Measurements from ENCODE around the gene HRG.

The HRG gene

DNA sequence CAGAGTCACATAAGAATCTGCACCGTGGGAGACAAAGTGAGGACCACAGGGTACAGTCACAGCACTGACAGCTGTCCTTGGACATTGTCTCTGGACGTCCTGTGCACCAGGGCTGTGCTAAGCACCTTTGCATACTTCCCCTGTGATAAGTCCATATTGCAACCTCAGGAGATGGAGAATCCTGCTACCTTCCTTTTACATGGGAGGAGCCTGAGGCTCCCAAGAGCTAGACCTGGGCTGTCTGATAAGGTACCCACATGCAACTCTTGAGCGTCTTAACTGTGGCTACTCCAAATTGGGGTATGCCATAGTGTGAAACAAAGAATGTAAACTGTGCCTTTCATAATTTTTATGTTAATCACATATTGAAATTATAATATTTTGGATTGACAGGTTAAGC is 28.1 kb upstream of the HRG start:
- DNase-seq (ENCODE audit: low read depth): no peak

GRCh38 chr3:186638259-186638658 is 27.6 kb upstream of the HRG start:
- DNase-seq (ENCODE audit: low read depth): no peak

DNA sequence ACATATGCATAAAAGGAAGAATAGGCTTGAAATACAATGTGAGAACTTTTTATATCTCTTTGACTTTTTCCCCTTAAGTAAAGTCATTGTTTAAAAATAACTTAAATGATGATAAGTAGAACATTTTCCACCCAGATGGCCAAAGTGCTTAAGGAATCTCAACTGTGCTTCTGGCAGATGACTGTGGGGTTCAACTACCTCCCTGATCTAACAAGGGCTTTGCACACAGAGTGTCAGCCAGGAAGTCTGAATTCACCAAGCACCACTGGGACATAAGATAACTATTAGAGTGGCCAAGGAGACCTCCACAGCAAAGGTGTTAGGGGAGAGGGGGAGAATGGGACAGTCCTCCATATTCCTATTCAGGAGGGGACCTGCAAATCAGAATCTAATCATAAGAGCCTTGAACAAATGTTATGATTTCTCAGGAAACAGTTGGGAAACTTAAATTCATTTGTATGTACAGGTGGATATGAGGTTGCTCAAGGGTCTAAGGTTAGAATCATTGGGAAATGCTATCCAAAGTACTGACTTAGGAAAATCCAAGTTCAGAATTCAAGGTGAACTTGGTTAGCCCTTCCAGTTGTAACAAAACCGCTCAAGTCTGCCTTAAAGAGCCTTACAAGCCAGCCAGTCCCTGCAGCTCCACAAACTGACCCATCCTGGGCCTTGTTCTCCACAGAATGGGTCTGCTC is 25.9 kb upstream of the HRG start, which contains the start of gene FETUB:
Gene FETUB, plus strand, starts transcription at position 622 of the 695 bp plus-strand sequence. Its CDS starts 62 bp downstream, at position 684.
- DNase-seq (ENCODE audit: low read depth): no peak

GRCh38 chr3:186640473-186640818 is 25.4 kb upstream of the HRG start:
- DNase-seq (ENCODE audit: low read depth): peak; percentile 14

DNA sequence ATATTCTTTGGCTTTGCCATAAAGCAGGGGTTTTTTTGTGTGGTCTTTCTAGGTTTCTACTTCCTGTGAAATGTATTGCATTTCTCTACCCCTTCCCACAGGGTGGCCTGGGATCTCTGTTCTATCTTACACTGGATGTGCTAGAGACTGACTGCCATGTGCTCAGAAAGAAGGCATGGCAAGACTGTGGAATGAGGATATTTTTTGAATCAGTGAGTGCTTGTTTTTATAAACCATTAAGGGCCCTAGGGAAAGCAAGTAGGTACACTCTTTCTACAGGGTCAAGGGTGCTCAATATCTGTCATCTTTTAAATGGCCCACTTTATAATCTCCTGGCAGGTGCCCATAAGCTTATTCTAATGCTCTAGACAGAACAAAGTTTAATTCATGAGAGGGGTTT is 24.9 kb upstream of the HRG start:
- no peak for DNase-seq (ENCODE audit: low read depth)

- DNase-seq (ENCODE audit: low read depth): no peak
These were observed 23.8 kb upstream of the HRG start for GRCh38 chr3:186642014-186642413.

DNA sequence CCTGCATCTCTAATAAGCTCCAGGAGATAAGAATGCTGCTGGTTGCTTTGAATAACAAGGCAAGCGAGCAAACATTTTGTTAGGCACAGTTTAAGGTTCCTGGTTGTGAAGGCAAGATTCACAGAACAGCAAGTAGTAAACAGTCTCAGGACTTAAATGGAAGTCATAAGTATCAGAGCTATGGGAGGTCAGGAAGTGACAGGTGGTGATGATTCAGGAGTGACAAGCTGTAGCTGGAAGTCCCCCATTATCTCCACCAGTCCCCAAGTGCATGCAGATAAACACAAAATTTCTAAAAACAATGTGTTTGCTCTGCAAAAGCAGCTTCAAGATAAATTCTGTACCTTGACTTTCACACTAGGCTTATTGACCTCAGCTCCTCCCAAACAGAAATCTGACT is 22.3 kb upstream of the HRG start:
- no peak for DNase-seq (ENCODE audit: low read depth)

DNA sequence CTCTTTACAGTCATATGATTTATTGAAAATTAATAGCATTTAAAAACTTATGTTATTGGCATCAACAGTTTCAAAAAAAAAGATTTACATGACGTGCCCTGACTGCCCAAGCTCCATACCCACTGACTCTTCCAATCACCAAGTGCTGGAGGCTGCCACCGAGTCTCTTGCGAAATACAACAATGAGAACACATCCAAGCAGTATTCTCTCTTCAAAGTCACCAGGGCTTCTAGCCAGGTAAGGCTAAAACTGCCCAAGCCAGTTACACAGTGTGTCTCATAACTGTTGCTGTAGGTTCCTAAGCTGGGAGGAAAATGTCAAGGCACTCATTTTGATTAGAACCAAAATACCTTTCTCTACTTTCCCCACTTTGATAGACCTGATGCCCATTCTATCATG is 21.1 kb upstream of the HRG start:
- DNase-seq (ENCODE audit: low read depth): no peak

GRCh38 chr3:186646106-186646505 is 19.7 kb upstream of the HRG start:
- no peak for DNase-seq (ENCODE audit: low read depth)

DNA sequence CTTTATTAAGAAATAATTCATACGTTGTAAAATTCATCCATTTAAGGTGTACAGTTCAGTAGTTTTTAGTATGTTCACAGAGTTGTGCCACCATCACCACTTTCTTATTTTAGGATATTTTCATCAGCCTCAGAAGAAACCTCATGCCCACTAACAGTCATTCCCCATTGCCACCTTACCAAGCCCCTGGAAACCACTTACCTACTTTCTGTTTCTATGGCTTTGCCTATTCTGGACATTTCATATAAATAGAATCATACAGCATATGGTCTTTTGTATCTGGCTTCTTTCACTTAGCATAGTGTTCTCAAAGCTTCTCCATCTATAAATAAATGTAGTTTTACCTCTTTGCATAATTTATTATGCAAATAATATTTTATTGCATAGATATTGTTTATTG is 19.0 kb upstream of the HRG start:
- no peak for DNase-seq (ENCODE audit: low read depth)

GRCh38 chr3:186648851-186649250 is 17.0 kb upstream of the HRG start:
- no peak for DNase-seq (ENCODE audit: low read depth)

DNA sequence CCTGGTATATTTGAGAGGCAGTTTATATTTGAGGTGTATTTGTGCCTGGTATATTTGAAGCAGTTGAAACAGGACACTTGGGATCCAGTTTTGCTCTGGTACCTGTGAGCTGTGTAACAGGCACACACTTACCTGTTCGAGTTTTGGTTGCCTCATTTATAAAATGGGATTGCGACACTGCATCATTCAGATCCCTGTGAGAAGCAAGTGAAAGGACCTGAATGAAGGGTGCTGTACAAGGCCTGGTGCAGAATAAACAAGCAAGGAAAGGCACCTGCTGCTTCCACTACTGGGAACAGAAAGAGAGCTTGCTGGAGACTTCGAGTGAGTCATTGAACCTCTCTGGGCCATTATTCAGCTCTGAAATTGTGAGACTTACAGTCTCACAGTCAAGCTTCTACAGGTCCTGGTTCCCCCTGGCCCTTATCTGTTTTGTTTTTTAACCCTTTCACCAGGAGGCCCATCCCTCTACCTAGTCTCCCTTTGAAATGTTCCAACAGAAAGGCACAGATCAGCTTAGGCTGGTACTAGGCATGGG is 14.1 kb upstream of the HRG start:
- no peak for DNase-seq (ENCODE audit: low read depth)

- no peak for DNase-seq (ENCODE audit: low read depth)
These were observed 12.6 kb upstream of the HRG start for GRCh38 chr3:186653080-186653707.

DNA sequence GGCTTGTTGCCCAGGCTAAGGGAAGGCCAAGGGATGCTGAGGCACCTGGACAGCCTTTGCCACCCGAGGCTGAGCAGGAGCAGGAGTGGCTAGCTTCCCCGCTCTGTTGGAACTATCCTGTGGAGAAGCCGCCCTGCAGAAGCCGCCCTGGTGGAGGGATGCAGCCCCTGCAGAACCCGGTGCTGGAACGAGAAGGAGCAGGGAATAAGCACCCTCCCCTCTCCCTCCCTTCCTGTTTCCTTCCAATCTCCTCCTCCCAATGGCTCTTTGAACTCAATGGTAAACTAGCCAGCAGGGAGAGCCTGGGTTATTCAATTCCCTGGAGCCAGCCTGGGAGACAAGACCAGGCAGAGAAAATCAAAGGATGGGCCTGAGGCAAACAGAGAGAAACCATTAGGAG is 11.8 kb upstream of the HRG start:
- no peak for DNase-seq (ENCODE audit: low read depth)

- no peak for DNase-seq (ENCODE audit: low read depth)
These were observed 2.3 kb upstream of the HRG start for GRCh38 chr3:186663361-186664118.

DNA sequence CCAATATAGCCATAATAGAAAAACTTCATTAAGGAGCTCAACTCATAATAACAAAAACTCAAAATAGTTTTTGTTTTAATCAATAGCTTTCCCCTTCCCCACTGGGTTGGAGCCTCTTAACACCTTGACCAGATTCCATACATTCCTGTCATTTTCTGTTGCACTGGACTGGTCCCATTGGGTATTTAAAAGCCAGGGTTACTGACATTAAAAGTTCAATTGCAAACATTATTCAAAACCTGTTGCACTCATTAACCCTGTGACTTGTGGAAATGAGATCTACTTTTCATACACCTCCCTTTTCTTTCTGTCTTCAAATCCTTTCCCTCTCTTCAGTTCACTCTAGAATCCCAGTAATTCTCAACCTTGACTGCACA is 1.7 kb upstream of the HRG start:
- DNase-seq (ENCODE audit: low read depth): no peak

GRCh38 chr3:186664506-186664905 is 1.3 kb upstream of the HRG start:
- DNase-seq (ENCODE audit: low read depth): no peak

DNA sequence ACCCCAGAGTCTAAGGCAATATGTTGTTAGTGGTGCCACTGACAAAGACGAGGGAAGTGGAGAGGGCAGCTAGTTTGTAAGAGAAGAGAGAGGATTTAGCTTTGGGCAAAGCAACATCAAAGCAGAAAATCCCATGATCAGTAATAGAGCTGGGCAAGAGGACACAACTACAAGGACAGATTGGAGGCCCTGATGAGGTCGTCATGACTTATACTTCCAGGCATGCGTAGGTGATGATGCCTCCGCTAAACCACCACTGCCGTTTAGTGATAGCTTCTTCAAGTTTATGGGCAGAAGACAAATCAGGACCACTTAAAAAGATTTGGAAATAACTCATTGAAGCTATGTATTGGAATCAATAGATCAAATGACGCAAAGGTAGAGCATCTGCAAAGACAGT is 2.6 kb downstream of the HRG start:
- no peak for DNase-seq (ENCODE audit: low read depth)

- peak; percentile 4 for DNase-seq (ENCODE audit: low read depth)
These were observed 3.7 kb downstream of the HRG start for GRCh38 chr3:186669378-186670084.

DNA sequence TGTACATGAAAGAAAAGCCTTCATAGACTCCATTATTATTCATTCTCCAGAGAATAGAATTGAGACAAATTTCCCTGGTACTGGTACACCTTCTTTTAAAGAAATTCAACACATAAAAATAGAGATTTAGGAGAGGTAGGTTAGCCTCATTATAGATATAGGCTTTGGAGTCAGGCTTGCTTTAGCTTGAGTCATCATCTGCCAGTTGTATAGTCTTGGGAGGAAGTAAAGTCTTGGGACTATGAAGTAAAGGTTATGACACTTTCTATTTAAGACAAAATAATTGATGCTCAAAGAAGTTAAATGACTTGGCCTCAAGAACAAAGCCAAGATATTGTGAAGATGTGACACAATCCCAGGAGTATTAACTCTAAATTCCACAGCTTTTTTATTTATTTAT is 4.3 kb downstream of the HRG start:
- DNase-seq (ENCODE audit: low read depth): no peak

- no peak for DNase-seq (ENCODE audit: low read depth)
These were observed 5.2 kb downstream of the HRG start for GRCh38 chr3:186671051-186671450.

GRCh38 chr3:186678604-186679003 is 12.8 kb downstream of the HRG start:
- DNase-seq (ENCODE audit: low read depth): no peak

DNA sequence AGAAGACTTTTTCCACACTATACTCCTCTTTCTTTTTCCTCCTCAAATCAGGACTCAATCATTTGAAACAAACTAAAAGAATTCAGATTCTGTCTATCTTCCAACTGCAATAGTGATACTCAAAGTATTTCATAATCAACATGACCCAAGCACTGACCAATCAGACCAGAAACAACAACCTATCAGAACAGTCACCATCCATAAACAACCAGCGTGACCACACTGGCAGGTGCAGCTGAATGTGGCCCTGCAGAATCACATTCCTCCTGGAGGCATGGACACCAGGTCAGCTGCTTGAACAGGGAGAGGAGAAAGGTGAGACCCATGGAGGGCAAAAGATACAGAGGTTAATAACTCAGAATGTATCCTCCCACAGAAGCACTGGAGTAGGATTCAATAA is 13.3 kb downstream of the HRG start:
- DNase-seq (ENCODE audit: low read depth): no peak
